ENCODE data around the gene JMJD8.

GRCh38 chr16:644556-644955 lies 39.6 kb downstream of the JMJD8 start:
- TF ChIP-seq CTCF (IDR thresholded peaks at IDR 0.05; ENCODE audit: insufficient read depth, low read length) (no peak), POLR2AphosphoS5 (IDR thresholded peaks at IDR 0.05; ENCODE audit: low read depth) (no peak)
